AG10803 (cell line): ENCODE measurements around the gene NXPE3.

Experiments used
- DNase-seq: peaks from one replicate; pipeline ENCODE4 v3.0.0; 2010; ENCODE audit warnings: low read depth
- H3K4me3 ChIP-seq: 2 replicates; pipeline ENCODE4 v1.5.1; 2011; ENCODE audit warnings: mild to moderate bottlenecking, low read length, control low read depth
- CTCF ChIP-seq: conservative IDR thresholded peaks from 2 replicates; pipeline ENCODE4 v1.5.1; 2011; ENCODE audit warnings: mild to moderate bottlenecking, low read length, control low read depth, inconsistent platforms

NXPE3 gene

GRCh38 chr3:101784855-101785613 is 6.0 kb downstream of the NXPE3 start:
- no peak for DNase-seq
- no peak for TF ChIP-seq CTCF
- no peak overlapping the region for H3K4me3 ChIP-seq

- DNase-seq = no peak
- no peak overlapping the region for H3K4me3 ChIP-seq
- TF ChIP-seq CTCF = no peak
Measured at GRCh38 chr3:101791778-101792177, 12.8 kb downstream of the NXPE3 start.

- no peak for TF ChIP-seq CTCF
- H3K4me3 ChIP-seq = no peak overlapping the region
- DNase-seq = no peak
Measured at GRCh38 chr3:101796077-101796680, 17.2 kb downstream of the NXPE3 start.

- DNase-seq = no peak
- H3K4me3 ChIP-seq = no peak overlapping the region
- no peak for TF ChIP-seq CTCF
Measured at GRCh38 chr3:101801174-101801573, 22.2 kb downstream of the NXPE3 start.

- TF ChIP-seq CTCF = no peak
- H3K4me3 ChIP-seq = no peak overlapping the region
- DNase-seq = no peak
Measured at GRCh38 chr3:101802179-101802578, 23.2 kb downstream of the NXPE3 start.

GRCh38 chr3:101803173-101803782 is 24.3 kb downstream of the NXPE3 start:
- no peak overlapping the region for H3K4me3 ChIP-seq
- peak; percentile 94 for TF ChIP-seq CTCF
- peak; percentile 78 for DNase-seq

GRCh38 chr3:101803939-101804338 is 24.9 kb downstream of the NXPE3 start:
- TF ChIP-seq CTCF = no peak
- no peak overlapping the region for H3K4me3 ChIP-seq
- no peak for DNase-seq
